HG03565 (cell line): ENCODE measurements around the gene IRF9.
"Not testable (repeated sequence)": the region's sequence is repeated elsewhere in the genome, so short reads cannot be mapped to it uniquely, and the experiment has no call there.

Experiments
- ATAC-seq: cut with Tn5 transposase; IDR thresholded peaks from one replicate; pipeline ENCODE4 v1.9.1; 2021; ENCODE audit warnings: mild to moderate bottlenecking, moderate library complexity; ENCODE audit not compliant: unreplicated experiment

IRF9 gene

DNA sequence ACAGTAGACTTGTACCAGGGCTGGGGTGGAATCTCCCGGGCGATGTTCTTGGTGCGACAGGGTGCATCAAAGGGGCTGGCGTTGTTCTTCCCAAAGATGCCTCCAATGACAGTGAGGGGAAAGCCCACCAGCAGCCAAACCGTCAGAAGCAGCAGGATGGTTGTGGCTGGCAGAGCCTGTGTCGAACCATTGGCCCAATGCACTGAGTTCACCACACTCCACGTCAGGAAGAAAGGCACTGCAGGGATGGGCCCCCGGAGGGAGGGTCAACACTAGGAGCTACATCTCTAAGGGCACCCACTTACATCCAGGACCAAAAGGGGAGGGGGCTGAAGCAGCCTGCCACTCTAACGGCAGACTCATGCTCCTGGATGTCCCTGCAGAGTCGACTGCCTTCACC lies 29.4 kb downstream of the IRF9 start:
- ATAC-seq: no peak

GRCh38 chr14:24192933-24193332 lies 31.9 kb downstream of the IRF9 start:
- ATAC-seq: no peak

DNA sequence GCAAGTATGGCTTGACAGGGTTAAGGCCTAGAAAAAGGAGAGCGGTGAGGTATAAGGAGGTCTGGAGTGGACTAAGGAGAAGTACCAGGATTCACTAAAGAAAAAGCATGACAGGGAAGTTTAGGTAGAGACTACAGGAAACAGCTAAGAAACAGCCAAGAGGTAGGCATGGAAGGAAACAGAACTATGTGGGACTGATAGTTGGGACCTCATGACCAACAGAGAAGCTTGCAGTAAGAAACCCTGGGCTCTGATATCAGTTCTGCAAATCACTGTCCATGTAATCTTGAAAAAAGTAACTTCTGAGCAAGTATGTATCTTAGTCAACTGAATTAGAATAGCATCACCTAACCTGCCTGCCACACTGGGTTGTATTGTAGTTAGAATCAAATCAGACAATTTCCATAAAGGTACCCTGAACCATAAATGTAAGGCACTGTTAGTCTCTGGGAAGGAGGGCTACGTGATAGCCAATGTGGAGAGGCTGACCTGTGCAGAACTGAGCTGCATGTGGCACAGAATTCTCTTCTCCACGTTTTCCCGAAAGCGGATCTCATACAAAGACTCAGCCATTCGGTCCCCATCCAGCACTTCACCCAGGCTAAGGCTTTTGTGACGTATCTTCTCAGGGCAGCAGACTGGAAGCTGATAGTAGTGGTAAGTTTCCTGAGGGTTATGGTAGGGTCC lies 33.3 kb downstream of the IRF9 start:
- no peak for ATAC-seq

- no peak for ATAC-seq
Observed at GRCh38 chr14:24194873-24195185, 33.8 kb downstream of the IRF9 start.

- peak; percentile 72 for ATAC-seq
Observed at GRCh38 chr14:24195186-24196070, 34.4 kb downstream of the IRF9 start, which contains the start of gene TM9SF1. Gene TM9SF1 (minus strand): TSS chr14:24195441. CDS start chr14:24195019, 422 bp downstream.

GRCh38 chr14:24196071-24197055 lies 35.3 kb downstream of the IRF9 start:
- peak; percentile 2 for ATAC-seq

GRCh38 chr14:24197056-24197450 lies 36.0 kb downstream of the IRF9 start:
- no peak for ATAC-seq

GRCh38 chr14:24198814-24199524 lies 37.9 kb downstream of the IRF9 start:
- ATAC-seq: no peak

DNA sequence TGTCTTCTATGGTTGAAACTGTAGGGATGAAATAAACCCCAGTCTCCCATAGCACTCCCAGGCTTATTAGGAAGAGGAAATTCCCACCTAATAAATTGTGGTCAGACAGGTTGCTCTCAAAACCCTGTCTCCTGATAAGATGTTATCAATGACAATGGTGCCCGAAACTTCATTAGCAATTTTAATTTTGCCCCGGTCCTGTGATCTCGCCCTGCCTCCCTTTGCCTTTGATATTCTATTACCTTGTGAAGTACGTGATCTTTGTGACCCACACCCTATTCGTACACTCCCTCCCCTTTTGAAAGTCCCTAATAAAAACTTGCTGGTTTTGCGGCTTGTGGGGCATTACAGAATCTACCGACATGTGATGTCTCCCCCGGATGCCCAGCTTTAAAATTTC lies 41.5 kb downstream of the IRF9 start:
- ATAC-seq: not testable (repeated sequence)

DNA sequence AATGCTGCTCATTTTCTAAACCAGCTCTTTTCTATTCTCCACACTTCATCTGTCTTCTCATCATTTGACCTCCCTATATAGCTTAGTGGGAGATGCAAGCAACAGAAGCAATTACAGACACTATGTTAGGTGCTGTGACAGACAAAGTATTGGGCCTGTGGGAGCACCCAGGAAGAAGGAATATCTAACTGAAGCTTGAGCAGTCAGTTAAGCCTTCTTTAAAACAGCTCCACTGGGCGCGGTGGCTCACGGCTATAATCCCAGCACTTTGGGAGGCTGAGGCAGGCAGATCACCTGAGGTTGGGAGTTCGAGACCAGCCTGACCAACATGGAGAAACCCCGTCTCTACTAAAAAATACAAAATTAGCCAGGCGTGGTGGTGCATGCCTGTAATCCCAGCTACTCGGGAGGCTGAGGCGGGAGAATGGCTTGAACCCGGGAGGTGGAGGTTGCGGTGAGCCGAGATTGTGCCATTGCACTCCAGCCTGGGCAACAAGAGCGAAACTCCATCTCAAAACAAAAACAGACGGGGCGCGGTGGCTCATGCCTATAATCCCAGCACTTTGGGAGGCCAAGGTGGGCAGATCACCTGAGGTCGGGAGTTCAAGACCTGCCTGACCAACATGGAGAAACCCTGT lies 42.3 kb downstream of the IRF9 start:
- ATAC-seq: not testable (repeated sequence)

DNA sequence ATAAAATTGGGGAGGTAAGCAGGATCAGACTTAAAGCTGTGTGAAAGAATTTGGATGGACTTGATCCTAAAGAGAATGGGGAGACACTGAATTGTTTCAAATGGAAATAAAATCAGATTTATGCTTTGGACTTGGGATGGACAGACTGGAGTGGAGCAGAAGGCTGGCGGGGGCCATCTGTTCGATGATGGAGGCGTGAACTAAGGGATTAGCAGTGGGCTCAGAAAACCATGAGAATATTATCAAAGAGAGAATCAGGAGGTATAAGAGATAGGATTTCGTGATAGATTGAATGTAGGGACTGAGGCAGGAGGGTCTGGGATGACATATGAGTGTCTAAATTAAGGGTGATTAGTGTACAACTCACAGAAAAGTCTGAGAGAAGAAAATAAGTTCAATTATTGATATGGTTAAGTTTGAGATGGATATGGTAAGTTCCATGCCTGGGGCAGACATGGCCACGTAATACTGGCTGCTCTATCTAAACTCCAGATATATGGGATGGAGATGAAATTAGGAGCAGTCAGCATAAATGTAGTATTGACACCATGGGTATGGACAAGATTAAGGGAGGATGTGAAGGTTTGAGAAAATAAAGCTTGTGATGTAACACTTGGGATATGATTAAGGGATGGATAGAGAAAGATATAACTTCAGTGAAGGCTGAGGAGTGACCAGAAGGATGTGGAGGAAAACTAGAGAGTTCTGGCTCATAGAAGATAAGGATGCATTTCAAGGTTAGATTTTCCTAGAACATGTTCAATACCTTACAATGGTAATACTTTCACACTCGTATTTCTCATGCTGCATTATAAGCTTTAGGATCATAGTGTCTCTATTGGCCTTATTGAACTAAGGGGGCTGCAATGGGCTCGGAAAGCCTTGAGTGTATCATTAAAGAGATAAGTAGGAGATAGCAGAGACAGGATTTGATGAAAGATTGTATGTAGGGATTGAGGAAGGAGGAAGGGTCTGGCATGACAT lies 43.4 kb downstream of the IRF9 start:
- no peak for ATAC-seq

DNA sequence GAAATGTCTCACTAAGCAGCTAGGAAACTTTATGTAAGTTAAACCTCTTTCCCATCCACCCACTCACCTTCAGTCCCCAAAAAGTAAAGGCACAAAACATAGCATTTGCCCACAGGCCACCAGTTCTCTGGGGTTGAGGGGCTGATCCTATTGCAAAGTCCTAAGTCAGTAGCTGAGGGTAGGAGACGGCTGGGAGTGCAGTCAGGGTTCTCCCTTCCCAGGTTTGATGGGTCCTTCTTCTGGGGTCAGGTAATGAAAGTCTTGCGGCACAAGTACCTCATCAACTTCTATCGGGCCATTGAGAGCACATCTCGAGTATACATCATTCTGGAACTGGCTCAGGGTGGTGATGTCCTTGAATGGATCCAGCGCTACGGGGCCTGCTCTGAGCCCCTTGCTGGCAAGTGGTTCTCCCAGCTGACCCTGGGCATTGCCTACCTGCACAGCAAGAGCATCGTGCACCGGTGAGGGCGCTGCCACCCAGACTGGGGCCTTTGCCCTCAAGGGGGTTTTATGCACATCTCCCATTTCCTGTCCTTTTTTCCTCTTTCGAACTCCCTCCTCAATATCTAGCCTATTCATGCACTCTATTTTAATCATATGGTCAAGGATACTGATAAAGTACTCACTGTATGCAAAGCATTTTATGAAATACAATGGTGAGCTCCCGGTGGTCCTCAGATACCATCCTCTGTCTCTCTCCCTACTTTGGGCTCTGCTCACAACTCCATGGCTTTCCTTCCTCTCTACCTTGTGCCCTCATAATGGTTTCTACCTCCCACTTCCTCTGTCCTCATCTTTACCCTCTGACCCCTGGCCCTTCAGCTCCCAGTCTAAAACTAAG lies 45.4 kb downstream of the IRF9 start:
- ATAC-seq: no peak

DNA sequence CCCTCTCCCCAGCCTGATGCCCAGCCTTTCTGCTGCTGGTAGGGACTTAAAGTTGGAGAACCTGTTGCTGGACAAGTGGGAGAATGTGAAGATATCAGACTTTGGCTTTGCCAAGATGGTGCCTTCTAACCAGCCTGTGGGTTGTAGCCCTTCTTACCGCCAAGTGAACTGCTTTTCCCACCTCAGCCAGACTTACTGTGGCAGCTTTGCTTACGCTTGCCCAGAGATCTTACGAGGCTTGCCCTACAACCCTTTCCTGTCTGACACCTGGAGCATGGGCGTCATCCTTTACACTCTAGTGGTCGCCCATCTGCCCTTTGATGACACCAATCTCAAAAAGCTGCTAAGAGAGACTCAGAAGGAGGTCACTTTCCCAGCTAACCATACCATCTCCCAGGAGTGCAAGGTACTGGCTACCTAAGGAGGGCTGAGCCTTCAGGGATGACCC lies 46.1 kb downstream of the IRF9 start:
- ATAC-seq: no peak

- no peak for ATAC-seq
Observed at GRCh38 chr14:24207625-24208024, 46.6 kb downstream of the IRF9 start.

DNA sequence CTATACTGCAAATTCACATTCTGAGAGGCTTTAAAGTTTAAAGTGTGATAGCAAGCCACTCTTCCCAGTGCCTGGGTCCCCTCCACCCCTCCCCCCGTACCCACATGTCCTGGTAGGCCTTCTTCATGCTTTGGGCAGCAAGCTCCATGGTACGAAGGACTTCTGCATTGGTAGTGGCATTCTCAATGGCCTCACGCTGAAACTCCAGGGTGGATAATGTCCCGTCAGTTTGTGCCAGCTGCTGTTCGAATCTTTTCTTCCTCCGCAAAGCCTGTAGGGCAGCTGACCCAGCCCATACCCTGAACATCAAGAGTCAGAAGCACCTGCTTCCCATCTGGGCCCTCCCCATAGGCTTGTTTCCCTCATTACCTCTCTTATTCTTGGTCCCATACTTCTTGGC lies 50.2 kb downstream of the IRF9 start:
- ATAC-seq: no peak

GRCh38 chr14:24212924-24213865 lies 52.1 kb downstream of the IRF9 start, which contains the start of gene CHMP4A:
Gene CHMP4A (minus strand): TSS chr14:24213488. CDS start chr14:24213439, 49 bp downstream.
- peak; percentile 73 for ATAC-seq
